ENCODE data around the gene CD68.

Gene CD68

GRCh38 chr17:7627250-7628121, 48.0 kb downstream of the CD68 start, which contains the start of gene SAT2:
TSS of gene SAT2 (minus strand) at chr17:7627821. CDS start at chr17:7627635, 186 bp downstream.
- no peak for TF ChIP-seq CTCF (IDR thresholded peaks at IDR 0.05; ENCODE audit: low read length, missing control alignments)
- H3K4me3 ChIP-seq (replicated peaks; ENCODE audit: low read depth, low read length) = peak within 1 kb of the TSS; percentile 91

GRCh38 chr17:7629939-7630571, 50.6 kb downstream of the CD68 start, which contains the start of gene SHBG:
TSS of gene SHBG (plus strand) at chr17:7630135. CDS start at chr17:7630173, 38 bp downstream.
- no peak for TF ChIP-seq CTCF (IDR thresholded peaks at IDR 0.05; ENCODE audit: low read length, missing control alignments)
- DNase-seq (ENCODE audit: low read depth) = no peak
- no peak within 1 kb of the TSS for H3K4me3 ChIP-seq (replicated peaks; ENCODE audit: low read depth, low read length)

More at GRCh38 chr17:7627250-7628121, 48.0 kb downstream of the CD68 start, which contains the start of gene SAT2:
- DNase-seq (ENCODE audit: low read depth) = peak; percentile 95
